H1 (cell line): ENCODE results near the gene HEBP1.

ENCODE experiments used
- CEBPB ChIP-seq: IDR thresholded peaks from 2 replicates; pipeline ENCODE4 v1.6.1; 2012; ENCODE audit warnings: low read depth, low read length
- CHD2 ChIP-seq: IDR thresholded peaks from 2 replicates; pipeline ENCODE4 v1.6.1; 2012; ENCODE audit warnings: low read length, improper control_type of control experiment
- EP300 ChIP-seq, 2 experiments: IDR thresholded peaks; 1 replicate in 1 of 2; 2 replicates in 1 of 2; pipeline ENCODE4 v1.6.1; 2011 to 2012; ENCODE audit warnings: low read depth in 2 of 2, low read length in 2 of 2, mild to moderate bottlenecking in 2 of 2, borderline replicate concordance in 1 of 2, inconsistent platforms in 1 of 2, moderate library complexity in 1 of 2
- EZH2 ChIP-seq: fragments of 200-600 bp; sonication (generic); IDR thresholded peaks from 2 replicates; pipeline ENCODE4 v1.7.1; 2012; ENCODE audit warnings: low read depth, mild to moderate bottlenecking, moderate library complexity, low read length, inconsistent platforms; ENCODE audit not compliant: severe bottlenecking
- NRF1 ChIP-seq: IDR thresholded peaks from 2 replicates; pipeline ENCODE4 v1.6.1; 2011; ENCODE audit warnings: mild to moderate bottlenecking, low read depth, low read length, improper control_type of control experiment
- PHF8 ChIP-seq: fragments of 200-600 bp; sonication (generic); conservative IDR thresholded peaks from 2 replicates; pipeline ENCODE4 v1.7.1; 2012; ENCODE audit warnings: low read depth, mild to moderate bottlenecking, inconsistent platforms, low read length, moderate library complexity
- POLR2A ChIP-seq, 2 experiments: IDR thresholded peaks; 1 replicate in 1 of 2; 2 replicates in 1 of 2; pipeline ENCODE4 v1.6.1; 2011; ENCODE audit warnings: low read depth in 2 of 2, low read length in 2 of 2, mild to moderate bottlenecking in 2 of 2; ENCODE audit errors: control extremely low read depth in 1 of 2
- POLR2AphosphoS5 ChIP-seq: IDR thresholded peaks from 2 replicates; pipeline ENCODE4 v1.6.1; 2011; ENCODE audit warnings: low read depth, low read length
- RAD21 ChIP-seq, 2 experiments: IDR thresholded peaks in 1 of 2; conservative IDR thresholded peaks in 1 of 2; 2 replicates each; pipeline ENCODE4 v1.6.1; 2011; ENCODE audit warnings: low read depth in 2 of 2, low read length in 2 of 2, improper control_type of control experiment in 1 of 2, inconsistent platforms in 1 of 2, mild to moderate bottlenecking in 1 of 2, moderate library complexity in 1 of 2
- SAP30 ChIP-seq: fragments of 300-600 bp; sonication (generic); IDR thresholded peaks from 2 replicates; pipeline ENCODE4 v1.7.1; 2012; ENCODE audit warnings: low read length, moderate library complexity, mild to moderate bottlenecking, inconsistent platforms; ENCODE audit not compliant: insufficient read depth, insufficient replicate concordance
- SP2 ChIP-seq: IDR thresholded peaks from 2 replicates; pipeline ENCODE4 v1.6.1; 2012; ENCODE audit warnings: mild to moderate bottlenecking, low read length, inconsistent platforms
- SRF ChIP-seq: IDR thresholded peaks from 2 replicates; pipeline ENCODE4 v1.6.1; 2011; ENCODE audit warnings: mild to moderate bottlenecking, low read depth, low read length, moderate library complexity
- TAF1 ChIP-seq: IDR thresholded peaks from 2 replicates; pipeline ENCODE4 v1.6.1; 2011; ENCODE audit warnings: mild to moderate bottlenecking, low read depth, low read length
- TF ChIP-seq, protein P1 (sequence below), 3 experiments: IDR thresholded peaks; 1 replicate in 2 of 3; 2 replicates in 1 of 3; pipeline versions ENCODE4 v1.5.1 to v1.6.1; 2011; ENCODE audit warnings: low read length in 3 of 3, mild to moderate bottlenecking in 3 of 3, inconsistent platforms in 2 of 3, low read depth in 1 of 3, moderate library complexity in 1 of 3; ENCODE audit not compliant: insufficient read depth in 1 of 3; ENCODE audit errors: control extremely low read depth in 1 of 3

DNA sequence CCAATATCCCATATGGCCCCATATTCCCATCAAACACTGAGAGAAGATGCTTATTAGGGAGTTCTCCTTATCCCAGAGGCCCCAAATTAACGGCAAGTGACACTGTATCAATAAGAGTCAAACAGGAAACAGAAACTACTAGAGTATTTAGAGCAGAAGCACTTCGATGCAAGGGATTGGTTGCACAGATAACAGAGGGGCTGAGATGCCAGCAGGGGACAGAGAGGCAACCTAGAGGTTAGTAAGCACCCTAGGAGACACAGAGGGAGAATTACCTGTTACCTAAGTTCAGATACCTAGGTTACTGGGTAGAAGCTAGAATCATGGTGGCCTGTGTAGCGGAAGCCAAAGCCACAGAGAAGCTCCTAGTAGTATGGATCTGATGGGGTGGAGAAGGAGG is 2.9 kb downstream of the HEBP1 start:
- TF ChIP-seq CEBPB, result no peak
- TF ChIP-seq, protein P1, sequence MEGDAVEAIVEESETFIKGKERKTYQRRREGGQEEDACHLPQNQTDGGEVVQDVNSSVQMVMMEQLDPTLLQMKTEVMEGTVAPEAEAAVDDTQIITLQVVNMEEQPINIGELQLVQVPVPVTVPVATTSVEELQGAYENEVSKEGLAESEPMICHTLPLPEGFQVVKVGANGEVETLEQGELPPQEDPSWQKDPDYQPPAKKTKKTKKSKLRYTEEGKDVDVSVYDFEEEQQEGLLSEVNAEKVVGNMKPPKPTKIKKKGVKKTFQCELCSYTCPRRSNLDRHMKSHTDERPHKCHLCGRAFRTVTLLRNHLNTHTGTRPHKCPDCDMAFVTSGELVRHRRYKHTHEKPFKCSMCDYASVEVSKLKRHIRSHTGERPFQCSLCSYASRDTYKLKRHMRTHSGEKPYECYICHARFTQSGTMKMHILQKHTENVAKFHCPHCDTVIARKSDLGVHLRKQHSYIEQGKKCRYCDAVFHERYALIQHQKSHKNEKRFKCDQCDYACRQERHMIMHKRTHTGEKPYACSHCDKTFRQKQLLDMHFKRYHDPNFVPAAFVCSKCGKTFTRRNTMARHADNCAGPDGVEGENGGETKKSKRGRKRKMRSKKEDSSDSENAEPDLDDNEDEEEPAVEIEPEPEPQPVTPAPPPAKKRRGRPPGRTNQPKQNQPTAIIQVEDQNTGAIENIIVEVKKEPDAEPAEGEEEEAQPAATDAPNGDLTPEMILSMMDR (IDR thresholded peaks at IDR 0.05; ENCODE audit: control extremely low read depth in 1 of 3, insufficient read depth in 1 of 3, low read depth in 1 of 3, low read length in 3 of 3), result no peak
- no peak for TF ChIP-seq SP2
- no peak for TF ChIP-seq SRF
- TF ChIP-seq NRF1, result no peak
- no peak for TF ChIP-seq TAF1
- no peak for TF ChIP-seq EP300 (IDR thresholded peaks at IDR 0.05; ENCODE audit: borderline replicate concordance in 1 of 2, low read depth in 2 of 2, low read length in 2 of 2)
- no peak for TF ChIP-seq EZH2
- TF ChIP-seq CHD2, result no peak
- TF ChIP-seq PHF8, result no peak
- no peak for TF ChIP-seq RAD21 (IDR thresholded peaks at IDR 0.05 in 1 of 2, conservative IDR thresholded peaks at IDR 0.05 in 1 of 2; ENCODE audit: low read depth in 2 of 2, low read length in 2 of 2)
- no peak for TF ChIP-seq POLR2A (IDR thresholded peaks at IDR 0.05; ENCODE audit: control extremely low read depth in 1 of 2, low read depth in 2 of 2, low read length in 2 of 2)
- TF ChIP-seq POLR2AphosphoS5, result no peak
- TF ChIP-seq SAP30, result no peak
